LNCaP clone FGC (cell line): ENCODE data around the gene IQSEC1.

Source experiments
- DNase-seq: peaks from one replicate; pipeline ENCODE4 v3.0.0-alpha.2; 2011; ENCODE audit warnings: low read depth
- H3K4me3 ChIP-seq: 2 replicates; pipeline ENCODE4 v1.5.1; 2011; ENCODE audit warnings: mild to moderate bottlenecking, low read depth, low read length, control low read depth
- CTCF ChIP-seq: IDR thresholded peaks from 2 replicates; pipeline ENCODE4 v1.5.1; 2012; ENCODE audit warnings: mild to moderate bottlenecking; ENCODE audit not compliant: control insufficient read depth, insufficient read depth; ENCODE audit errors: extremely low read depth

Gene IQSEC1

GRCh38 chr3:12908136-12908730, 165.0 kb downstream of the IQSEC1 start:
- no peak for TF ChIP-seq CTCF
- DNase-seq, result no peak

GRCh38 chr3:12907729-12908128, 165.5 kb downstream of the IQSEC1 start:
- H3K4me3 ChIP-seq, result no peak overlapping the region
- no peak for TF ChIP-seq CTCF
- DNase-seq, result no peak

More at GRCh38 chr3:12908136-12908730, 165.0 kb downstream of the IQSEC1 start:
- no peak overlapping the region for H3K4me3 ChIP-seq

- no peak for DNase-seq
- no peak for TF ChIP-seq CTCF
These were observed 165.9 kb downstream of the IQSEC1 start for GRCh38 chr3:12907296-12907695.

GRCh38 chr3:12906916-12907290, 166.3 kb downstream of the IQSEC1 start:
- TF ChIP-seq CTCF, result no peak
- no peak overlapping the region for H3K4me3 ChIP-seq
- DNase-seq, result no peak

More at GRCh38 chr3:12907296-12907695, 165.9 kb downstream of the IQSEC1 start:
- no peak overlapping the region for H3K4me3 ChIP-seq

GRCh38 chr3:12906141-12906915, 166.9 kb downstream of the IQSEC1 start:
- H3K4me3 ChIP-seq, result no peak overlapping the region
- no peak for DNase-seq
- TF ChIP-seq CTCF, result no peak

- DNase-seq, result no peak
- H3K4me3 ChIP-seq, result no peak overlapping the region
- no peak for TF ChIP-seq CTCF
These were observed 167.7 kb downstream of the IQSEC1 start for GRCh38 chr3:12905316-12906071.
